ENCODE data around the gene ALKBH2.
"Not testable (repeated sequence)": the region's sequence is repeated elsewhere in the genome, so short reads cannot be mapped to it uniquely, and the experiment has no call there.

The ALKBH2 gene

GRCh38 chr12:109065154-109065852 lies 28.0 kb downstream of the ALKBH2 start:
- no peak for DNase-seq

DNA sequence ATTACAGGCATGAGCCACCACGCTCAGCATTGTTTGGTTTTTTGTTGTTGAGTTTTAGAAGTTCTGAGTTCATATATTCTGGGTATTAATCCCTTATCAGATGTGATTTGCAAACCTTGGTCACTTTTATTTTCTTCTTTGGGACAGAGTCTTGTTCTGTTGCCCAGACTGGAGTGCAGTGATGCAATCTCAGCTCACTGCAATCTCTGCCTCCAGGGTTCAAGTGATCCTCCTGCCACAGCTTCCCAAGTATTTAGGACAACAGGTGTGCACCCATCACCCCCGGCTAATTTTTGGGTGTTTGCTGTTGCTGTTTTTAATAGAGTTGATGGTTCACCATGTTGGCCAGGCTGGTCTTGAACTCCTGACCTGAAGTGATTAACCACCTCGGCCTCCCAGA lies 29.1 kb downstream of the ALKBH2 start:
- DNase-seq, result no peak

GRCh38 chr12:109058773-109059172 lies 34.5 kb downstream of the ALKBH2 start:
- DNase-seq, result no peak

DNA sequence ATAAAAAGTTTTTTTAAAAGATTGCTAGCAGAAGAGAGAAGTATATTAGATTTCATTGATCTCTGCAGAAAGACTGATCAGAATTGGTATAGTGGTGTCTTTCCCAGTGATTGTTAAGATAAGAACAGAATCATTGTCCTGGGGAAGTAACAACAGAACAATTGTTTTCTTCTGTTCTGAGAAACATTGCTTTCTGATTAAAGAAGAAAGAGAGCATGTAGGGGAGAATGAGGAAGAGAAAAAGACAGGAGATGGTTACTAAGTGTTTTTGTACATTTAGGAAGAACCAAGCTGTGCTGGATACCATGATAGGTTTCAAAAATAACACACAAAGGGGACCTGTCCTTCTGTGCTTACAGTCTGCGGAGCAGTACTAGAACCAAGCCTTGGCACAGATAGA lies 35.9 kb downstream of the ALKBH2 start:
- no peak for DNase-seq

- no peak for DNase-seq
Observed at GRCh38 chr12:109056891-109057290, 36.4 kb downstream of the ALKBH2 start.

GRCh38 chr12:109054520-109054919 lies 38.8 kb downstream of the ALKBH2 start:
- no peak for DNase-seq

GRCh38 chr12:109054124-109054513 lies 39.2 kb downstream of the ALKBH2 start:
- DNase-seq, result peak in 1 of 2 donors; percentile 3

GRCh38 chr12:109053382-109054123 lies 39.7 kb downstream of the ALKBH2 start:
- DNase-seq, result peak; percentile 14 to 28

DNA sequence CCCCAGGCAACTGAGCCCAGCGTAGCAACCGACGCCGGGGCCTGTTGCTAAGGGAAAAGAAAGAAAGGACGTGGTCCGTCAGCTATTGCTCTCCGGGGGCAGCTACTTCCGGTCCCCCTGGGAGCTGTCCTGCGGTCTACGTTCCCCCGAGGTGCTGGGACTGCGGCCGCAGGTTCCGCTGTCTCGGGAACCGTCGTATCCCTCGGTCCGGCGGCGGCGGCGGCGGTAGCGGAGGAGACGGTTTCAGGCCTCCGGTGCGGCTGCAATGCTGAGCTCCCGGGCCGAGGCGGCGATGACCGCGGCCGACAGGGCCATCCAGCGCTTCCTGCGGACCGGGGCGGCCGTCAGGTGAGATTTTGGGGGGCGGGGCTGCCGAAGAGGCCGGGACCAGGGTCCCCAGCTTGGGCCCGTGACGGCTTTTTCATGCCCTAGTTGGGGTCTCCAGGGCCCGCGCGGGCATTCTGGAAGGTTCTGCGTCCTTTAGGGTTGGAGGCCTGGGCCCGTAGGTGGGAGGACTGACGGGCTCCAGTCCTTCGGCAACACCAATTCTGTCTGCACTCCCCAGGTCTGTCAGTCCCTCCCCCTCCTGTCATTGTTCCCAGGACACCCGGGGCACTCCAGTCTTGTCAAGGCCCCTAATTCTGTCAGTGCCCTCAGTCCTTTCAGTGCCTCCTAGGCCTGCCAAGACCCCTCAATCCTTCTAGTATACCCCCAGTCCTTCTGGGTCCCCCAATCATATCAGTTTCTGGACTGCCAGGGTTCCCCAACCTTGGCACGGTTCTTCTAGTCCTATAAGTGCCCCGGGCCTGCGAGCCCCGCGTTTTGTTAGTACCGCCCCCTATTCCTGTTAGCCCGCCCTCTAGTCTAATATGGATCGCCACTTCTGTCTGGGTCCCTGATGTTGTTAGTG lies 40.6 kb downstream of the ALKBH2 start, which contains the start of gene USP30:
Gene USP30, plus strand, starts transcription at position 163 of the 910 bp plus-strand sequence. Its CDS starts 103 bp downstream, at position 266.
- peak; percentile 86 to 87 for DNase-seq

DNA sequence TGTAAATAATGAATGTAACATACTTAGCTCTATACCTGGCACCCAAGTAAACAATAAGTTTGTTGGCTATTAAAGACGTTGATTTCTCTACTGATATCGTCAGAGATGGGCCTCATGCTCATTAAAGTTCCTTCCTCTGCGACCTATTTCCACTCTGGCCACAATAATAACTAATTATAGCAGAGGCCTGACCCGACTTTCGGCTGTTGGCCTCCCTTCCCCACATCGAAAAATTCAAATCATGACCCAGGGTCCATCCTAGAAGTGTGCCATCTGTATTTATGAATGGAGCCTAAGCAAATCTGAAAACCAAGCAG lies 41.2 kb downstream of the ALKBH2 start:
- DNase-seq, result no peak

DNA sequence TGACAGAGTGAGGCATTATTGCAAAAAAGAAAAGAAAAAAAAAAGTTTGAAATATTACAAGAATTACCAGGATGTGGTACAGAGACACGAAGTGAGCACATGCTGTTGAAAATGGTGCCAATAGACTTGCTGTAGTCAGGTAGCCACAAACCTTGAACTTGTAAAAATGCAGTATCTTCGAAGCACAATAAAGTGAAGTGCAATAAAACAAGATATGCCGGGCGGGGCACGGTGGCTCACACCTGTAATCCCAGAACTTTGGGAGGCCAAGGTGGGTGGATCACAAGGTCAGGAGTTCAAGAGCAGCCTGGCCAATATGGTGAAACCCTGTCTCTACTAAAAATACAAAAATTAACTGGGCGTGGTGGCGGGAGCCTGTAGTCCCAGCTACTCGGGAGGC lies 43.5 kb downstream of the ALKBH2 start:
- not testable (repeated sequence) for DNase-seq

DNA sequence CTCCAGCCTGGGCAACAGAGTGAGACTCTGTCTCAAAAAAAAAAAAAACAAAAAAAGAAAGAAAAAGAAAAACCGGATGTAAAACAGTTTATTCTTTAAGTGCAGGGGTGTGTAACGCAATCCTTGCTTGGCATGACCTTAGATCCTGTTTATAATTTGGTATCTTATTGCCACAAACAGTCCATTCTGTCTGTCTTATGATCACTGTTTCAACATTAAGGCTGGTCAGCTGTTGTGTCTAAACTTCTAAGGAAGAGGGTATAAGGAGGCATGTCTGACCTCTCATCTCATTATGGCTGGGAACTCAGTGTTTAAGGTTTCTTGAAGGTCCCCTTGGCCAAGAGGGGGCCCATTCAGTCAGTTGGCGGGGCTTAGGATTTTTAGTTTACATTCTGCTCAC lies 44.6 kb downstream of the ALKBH2 start:
- not testable (repeated sequence) for DNase-seq

DNA sequence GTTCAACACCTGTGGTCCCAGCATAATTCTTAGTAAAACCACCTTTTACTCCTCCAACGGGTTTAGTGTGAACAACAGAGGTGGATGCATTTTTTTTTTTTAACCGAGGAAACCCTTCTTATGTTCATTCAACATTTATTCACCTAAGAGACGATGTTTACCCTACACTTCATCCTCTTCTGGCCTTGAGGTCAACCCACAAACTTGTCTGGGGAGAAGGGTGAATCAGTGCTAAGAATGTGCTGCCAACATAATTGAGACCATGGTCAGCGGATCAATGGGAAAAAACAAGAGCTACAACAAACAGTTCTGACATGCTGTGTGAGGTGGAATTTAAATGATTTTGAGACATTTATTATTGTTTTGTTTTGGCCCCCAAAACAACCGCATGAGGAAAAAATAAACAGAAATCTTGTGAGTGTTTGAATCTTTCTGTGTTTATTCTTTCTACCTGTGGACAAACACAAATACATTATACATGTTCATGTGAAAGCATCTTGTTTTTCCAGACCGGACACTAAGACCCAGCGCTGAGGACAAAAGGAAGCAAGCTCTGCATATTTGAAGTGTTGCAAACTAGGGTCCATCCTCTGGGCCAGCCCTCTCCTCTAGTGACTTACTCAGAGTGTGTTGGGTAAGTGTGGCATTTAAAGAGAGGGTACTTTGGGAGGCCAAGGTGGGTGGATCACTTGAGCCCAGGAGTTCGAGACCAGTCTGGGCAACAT lies 46.0 kb downstream of the ALKBH2 start:
- no peak for DNase-seq

DNA sequence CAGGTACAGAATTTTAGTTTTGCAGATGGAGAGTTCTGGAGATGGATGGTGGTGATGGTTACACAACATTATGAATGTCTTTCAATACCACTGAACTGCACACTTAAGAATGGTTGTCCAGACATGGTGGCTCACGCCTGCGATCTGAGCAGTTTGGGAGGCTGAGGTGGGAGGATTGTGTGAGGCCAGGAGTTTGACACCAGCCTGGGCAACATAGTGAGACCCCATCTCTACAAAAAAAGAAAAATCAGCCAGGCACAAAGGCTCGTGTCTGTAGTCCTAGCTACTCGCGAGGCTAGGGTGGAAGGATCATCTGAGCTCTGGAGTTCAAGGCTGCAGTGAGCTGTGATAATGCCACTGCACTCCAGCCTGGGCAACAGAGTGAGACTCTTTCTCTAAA lies 49.0 kb downstream of the ALKBH2 start:
- no peak for DNase-seq

Measured in stimulated activated CD4-positive, alpha-beta T cell treated with anti-CD3 and anti-CD28 coated beads, Interleukin-2, amount 100 ng/mL, for 24 hours (primary cell).